MM.1S (cell line): ENCODE data around the gene MTNR1B.

Experiments used
- DNase-seq: peaks from one replicate; pipeline ENCODE4 v3.0.0-alpha.2; 2015
- H2AFZ ChIP-seq: fragments of 300-600 bp; sonication (generic); 2 replicates; pipeline ENCODE4 v1.6.0; 2016; ENCODE audit warnings: antibody characterized with exemption, low read length
- H3F3A ChIP-seq: fragments of 300-600 bp; sonication (generic); 2 replicates; pipeline ENCODE4 v1.6.1; 2016; ENCODE audit warnings: mild to moderate bottlenecking, antibody characterized with exemption, low read length, moderate library complexity, mixed read lengths; ENCODE audit not compliant: insufficient read depth
- H3K27ac ChIP-seq: fragments of 300-600 bp; sonication (generic); 2 replicates; pipeline ENCODE4 v1.5.1; 2016; ENCODE audit warnings: mild to moderate bottlenecking, low read length
- H3K27me3 ChIP-seq: fragments of 300-600 bp; sonication (generic); replicated peaks from 2 replicates; pipeline ENCODE4 v1.6.0; 2016; ENCODE audit warnings: low read length; ENCODE audit not compliant: insufficient read depth
- H3K36me3 ChIP-seq: fragments of 300-600 bp; sonication (generic); replicated peaks from 2 replicates; pipeline ENCODE4 v1.6.1; 2016; ENCODE audit warnings: mild to moderate bottlenecking, low read length, mixed read lengths; ENCODE audit not compliant: insufficient read depth
- H3K4me1 ChIP-seq: fragments of 300-600 bp; sonication (generic); 2 replicates; pipeline ENCODE4 v1.6.1; 2016; ENCODE audit warnings: low read length, mixed read lengths
- H3K4me2 ChIP-seq: fragments of 300-600 bp; sonication (generic); 2 replicates; pipeline ENCODE4 v1.6.0; 2016; ENCODE audit warnings: low read depth, low read length
- H3K4me3 ChIP-seq: fragments of 300-600 bp; sonication (generic); 2 replicates; pipeline ENCODE4 v1.5.1; 2016; ENCODE audit warnings: low read length, mixed read lengths
- H3K79me2 ChIP-seq: fragments of 300-600 bp; sonication (generic); 2 replicates; pipeline ENCODE4 v1.6.1; 2016; ENCODE audit warnings: mixed run types, low read length, mixed read lengths
- H3K9ac ChIP-seq: fragments of 300-600 bp; sonication (generic); 2 replicates; pipeline ENCODE4 v1.6.1; 2016; ENCODE audit warnings: low read length, mixed read lengths
- H3K9me2 ChIP-seq: fragments of 300-600 bp; sonication (generic); replicated peaks from 2 replicates; pipeline ENCODE4 v1.6.1; 2016; ENCODE audit warnings: mild to moderate bottlenecking, low read length, mixed read lengths; ENCODE audit not compliant: insufficient read depth
- H3K9me3 ChIP-seq: fragments of 300-600 bp; sonication (generic); replicated peaks from 2 replicates; pipeline ENCODE4 v1.6.1; 2016; ENCODE audit warnings: mild to moderate bottlenecking, low read length, mixed read lengths; ENCODE audit not compliant: insufficient read depth
- H4K20me1 ChIP-seq: fragments of 300-600 bp; sonication (generic); 2 replicates; pipeline ENCODE4 v1.6.1; 2016; ENCODE audit warnings: mild to moderate bottlenecking, low read length, moderate library complexity, mixed read lengths; ENCODE audit not compliant: insufficient read depth
- CTCF ChIP-seq: fragments of 300-600 bp; sonication (generic); IDR thresholded peaks from 2 replicates; pipeline ENCODE4 v1.5.1; 2016; ENCODE audit warnings: antibody characterized with exemption, low read length, mixed read lengths
- EZH2 ChIP-seq: fragments of 300-600 bp; sonication (generic); optimal IDR thresholded peaks from 2 replicates; pipeline ENCODE3; 2017; ENCODE audit warnings: low read depth, mild to moderate bottlenecking, antibody characterized with exemption, low read length, mixed read lengths
- EZH2phosphoT487 ChIP-seq: fragments of 300-600 bp; sonication (generic); IDR thresholded peaks from 2 replicates; pipeline ENCODE4 v1.6.1; 2018; ENCODE audit warnings: antibody characterized with exemption, low read length

Gene MTNR1B

GRCh38 chr11:93002380-93002779, 32.9 kb downstream of the MTNR1B start:
- H3K9ac ChIP-seq: no peak overlapping the region
- no peaks in the 10 kb centered on the region for H4K20me1 ChIP-seq
- no peaks in the 10 kb centered on the region for H3K4me1 ChIP-seq
- TF ChIP-seq CTCF: no peak
- TF ChIP-seq EZH2: no peak
- TF ChIP-seq EZH2phosphoT487: no peak
- no peaks in the 10 kb centered on the region for H3K36me3 ChIP-seq
- H3K27me3 ChIP-seq: no peaks in the 10 kb centered on the region
- no peaks in the 10 kb centered on the region for H3F3A ChIP-seq
- H2AFZ ChIP-seq: no peak overlapping the region
- H3K27ac ChIP-seq: no peak overlapping the region
- no peaks in the 10 kb centered on the region for H3K79me2 ChIP-seq
- no peaks in the 10 kb centered on the region for H3K9me3 ChIP-seq
- no peak overlapping the region for H3K4me3 ChIP-seq
- no peak for DNase-seq
- H3K4me2 ChIP-seq: no peak overlapping the region
- no peaks in the 10 kb centered on the region for H3K9me2 ChIP-seq

GRCh38 chr11:93005239-93005638, 35.8 kb downstream of the MTNR1B start:
- Histone ChIP-seq H4K20me1 (no peaks in the 10 kb centered on the region), H3K4me3 (no peak overlapping the region), H3K9ac (no peak overlapping the region), H3K27ac (no peak overlapping the region), H3K9me3 (no peaks in the 10 kb centered on the region), H3K4me2 (no peak overlapping the region), H3F3A (no peaks in the 10 kb centered on the region), H3K27me3 (no peaks in the 10 kb centered on the region), H3K79me2 (no peaks in the 10 kb centered on the region), H3K9me2 (no peaks in the 10 kb centered on the region), H3K36me3 (no peaks in the 10 kb centered on the region), H3K4me1 (no peaks in the 10 kb centered on the region), H2AFZ (no peak overlapping the region)
- TF ChIP-seq EZH2 (no peak), EZH2phosphoT487 (no peak), CTCF (no peak)
- no peak for DNase-seq

- H3K4me2 ChIP-seq: no peak overlapping the region
- no peak for DNase-seq
- TF ChIP-seq EZH2: no peak
- TF ChIP-seq CTCF: no peak
- TF ChIP-seq EZH2phosphoT487: no peak
Observed at GRCh38 chr11:93013646-93014045, 44.2 kb downstream of the MTNR1B start.

More at GRCh38 chr11:93013646-93014045, 44.2 kb downstream of the MTNR1B start:
- Histone ChIP-seq H3K9me2 (no peaks in the 10 kb centered on the region), H3K36me3 (no peaks in the 10 kb centered on the region), H3K27me3 (no peaks in the 10 kb centered on the region), H4K20me1 (no peaks in the 10 kb centered on the region), H3K9me3 (no peaks in the 10 kb centered on the region), H3F3A (no peaks in the 10 kb centered on the region), H3K27ac (no peak overlapping the region), H2AFZ (no peak overlapping the region), H3K4me3 (no peak overlapping the region), H3K79me2 (no peaks in the 10 kb centered on the region), H3K9ac (no peak overlapping the region), H3K4me1 (no peaks in the 10 kb centered on the region)
